Measurements from ENCODE around the gene MRAS.

The MRAS gene

GRCh38 chr3:138441742-138442141 is 93.4 kb downstream of the MRAS start:
- TF ChIP-seq, protein P1, sequence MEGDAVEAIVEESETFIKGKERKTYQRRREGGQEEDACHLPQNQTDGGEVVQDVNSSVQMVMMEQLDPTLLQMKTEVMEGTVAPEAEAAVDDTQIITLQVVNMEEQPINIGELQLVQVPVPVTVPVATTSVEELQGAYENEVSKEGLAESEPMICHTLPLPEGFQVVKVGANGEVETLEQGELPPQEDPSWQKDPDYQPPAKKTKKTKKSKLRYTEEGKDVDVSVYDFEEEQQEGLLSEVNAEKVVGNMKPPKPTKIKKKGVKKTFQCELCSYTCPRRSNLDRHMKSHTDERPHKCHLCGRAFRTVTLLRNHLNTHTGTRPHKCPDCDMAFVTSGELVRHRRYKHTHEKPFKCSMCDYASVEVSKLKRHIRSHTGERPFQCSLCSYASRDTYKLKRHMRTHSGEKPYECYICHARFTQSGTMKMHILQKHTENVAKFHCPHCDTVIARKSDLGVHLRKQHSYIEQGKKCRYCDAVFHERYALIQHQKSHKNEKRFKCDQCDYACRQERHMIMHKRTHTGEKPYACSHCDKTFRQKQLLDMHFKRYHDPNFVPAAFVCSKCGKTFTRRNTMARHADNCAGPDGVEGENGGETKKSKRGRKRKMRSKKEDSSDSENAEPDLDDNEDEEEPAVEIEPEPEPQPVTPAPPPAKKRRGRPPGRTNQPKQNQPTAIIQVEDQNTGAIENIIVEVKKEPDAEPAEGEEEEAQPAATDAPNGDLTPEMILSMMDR (IDR thresholded peaks at IDR 0.05; ENCODE audit: insufficient read depth, low read depth, low read length, missing control alignments) = no peak
- no peak overlapping the region for H3K4me3 ChIP-seq (ENCODE audit: low read length)
- peak; percentile 26 for DNase-seq (ENCODE audit: low read depth)

GRCh38 chr3:138442433-138442832 is 94.1 kb downstream of the MRAS start:
- peak; percentile 61 for DNase-seq (ENCODE audit: low read depth)
- TF ChIP-seq, protein P1 (IDR thresholded peaks at IDR 0.05; ENCODE audit: insufficient read depth, low read depth, low read length, missing control alignments) = no peak
- H3K4me3 ChIP-seq (ENCODE audit: low read length) = no peak overlapping the region

GRCh38 chr3:138443091-138443490 is 94.7 kb downstream of the MRAS start:
- DNase-seq (ENCODE audit: low read depth) = no peak
- TF ChIP-seq, protein P1 (IDR thresholded peaks at IDR 0.05; ENCODE audit: insufficient read depth, low read depth, low read length, missing control alignments) = no peak
- no peak overlapping the region for H3K4me3 ChIP-seq (ENCODE audit: low read length)

GRCh38 chr3:138443521-138444503 is 95.4 kb downstream of the MRAS start:
- H3K4me3 ChIP-seq (ENCODE audit: low read length) = no peak overlapping the region
- DNase-seq (ENCODE audit: low read depth) = no peak
- TF ChIP-seq, protein P1 (IDR thresholded peaks at IDR 0.05; ENCODE audit: insufficient read depth, low read depth, low read length, missing control alignments) = no peak

GRCh38 chr3:138445236-138445635 is 96.9 kb downstream of the MRAS start:
- no peak for DNase-seq (ENCODE audit: low read depth)
- H3K4me3 ChIP-seq (ENCODE audit: low read length) = no peak overlapping the region
- TF ChIP-seq, protein P1 (IDR thresholded peaks at IDR 0.05; ENCODE audit: insufficient read depth, low read depth, low read length, missing control alignments) = no peak

- no peak for DNase-seq (ENCODE audit: low read depth)
- no peak overlapping the region for H3K4me3 ChIP-seq (ENCODE audit: low read length)
- TF ChIP-seq, protein P1 (IDR thresholded peaks at IDR 0.05; ENCODE audit: insufficient read depth, low read depth, low read length, missing control alignments) = no peak
Measured at GRCh38 chr3:138445654-138446053, 97.3 kb downstream of the MRAS start.

Measured in epithelial cell of esophagus (primary cell).